ENCODE results near the gene ZNF70.

DNA sequence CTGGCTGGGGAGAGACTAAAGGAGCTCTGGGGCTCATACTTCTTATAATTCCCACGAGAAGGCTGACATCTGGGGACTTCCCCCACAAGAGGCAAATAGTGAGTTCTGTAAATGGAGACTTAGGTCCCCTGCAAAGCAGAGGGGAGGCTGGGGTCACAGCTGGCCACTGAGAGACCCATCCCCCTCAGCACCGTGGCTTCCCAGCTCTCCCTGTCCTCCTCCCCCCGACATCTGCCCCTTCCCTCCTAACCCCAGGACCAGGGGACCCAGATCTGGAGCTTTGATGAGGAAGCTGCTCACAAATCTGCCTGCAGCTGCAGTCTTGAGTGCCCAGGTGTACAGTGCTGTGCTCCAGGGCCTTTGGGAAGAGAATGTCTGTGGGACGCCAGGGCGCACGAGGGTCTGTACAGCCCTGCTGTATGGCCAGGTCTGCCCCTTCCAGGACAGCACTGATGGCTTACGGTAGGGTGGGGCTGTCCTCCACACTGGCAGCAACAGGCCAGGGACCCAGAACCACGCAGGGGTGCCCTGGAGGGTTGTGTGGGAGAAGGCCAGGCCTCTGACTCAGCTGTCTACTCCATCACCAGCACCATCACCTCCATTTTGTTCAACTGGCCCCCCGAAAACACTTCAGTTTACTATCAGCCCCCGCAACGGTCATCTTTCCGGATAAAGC lies 59.0 kb downstream of the ZNF70 start:
- TF ChIP-seq, protein P1, sequence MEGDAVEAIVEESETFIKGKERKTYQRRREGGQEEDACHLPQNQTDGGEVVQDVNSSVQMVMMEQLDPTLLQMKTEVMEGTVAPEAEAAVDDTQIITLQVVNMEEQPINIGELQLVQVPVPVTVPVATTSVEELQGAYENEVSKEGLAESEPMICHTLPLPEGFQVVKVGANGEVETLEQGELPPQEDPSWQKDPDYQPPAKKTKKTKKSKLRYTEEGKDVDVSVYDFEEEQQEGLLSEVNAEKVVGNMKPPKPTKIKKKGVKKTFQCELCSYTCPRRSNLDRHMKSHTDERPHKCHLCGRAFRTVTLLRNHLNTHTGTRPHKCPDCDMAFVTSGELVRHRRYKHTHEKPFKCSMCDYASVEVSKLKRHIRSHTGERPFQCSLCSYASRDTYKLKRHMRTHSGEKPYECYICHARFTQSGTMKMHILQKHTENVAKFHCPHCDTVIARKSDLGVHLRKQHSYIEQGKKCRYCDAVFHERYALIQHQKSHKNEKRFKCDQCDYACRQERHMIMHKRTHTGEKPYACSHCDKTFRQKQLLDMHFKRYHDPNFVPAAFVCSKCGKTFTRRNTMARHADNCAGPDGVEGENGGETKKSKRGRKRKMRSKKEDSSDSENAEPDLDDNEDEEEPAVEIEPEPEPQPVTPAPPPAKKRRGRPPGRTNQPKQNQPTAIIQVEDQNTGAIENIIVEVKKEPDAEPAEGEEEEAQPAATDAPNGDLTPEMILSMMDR (IDR thresholded peaks at IDR 0.05), result no peak
- TF ChIP-seq POLR2A (IDR thresholded peaks at IDR 0.05) (no peak), EP300 (IDR thresholded peaks at IDR 0.05; ENCODE audit: low read depth) (no peak), POLR2AphosphoS5 (IDR thresholded peaks at IDR 0.05) (no peak)
